ENCODE measurements around the gene MTERF2.

DNA sequence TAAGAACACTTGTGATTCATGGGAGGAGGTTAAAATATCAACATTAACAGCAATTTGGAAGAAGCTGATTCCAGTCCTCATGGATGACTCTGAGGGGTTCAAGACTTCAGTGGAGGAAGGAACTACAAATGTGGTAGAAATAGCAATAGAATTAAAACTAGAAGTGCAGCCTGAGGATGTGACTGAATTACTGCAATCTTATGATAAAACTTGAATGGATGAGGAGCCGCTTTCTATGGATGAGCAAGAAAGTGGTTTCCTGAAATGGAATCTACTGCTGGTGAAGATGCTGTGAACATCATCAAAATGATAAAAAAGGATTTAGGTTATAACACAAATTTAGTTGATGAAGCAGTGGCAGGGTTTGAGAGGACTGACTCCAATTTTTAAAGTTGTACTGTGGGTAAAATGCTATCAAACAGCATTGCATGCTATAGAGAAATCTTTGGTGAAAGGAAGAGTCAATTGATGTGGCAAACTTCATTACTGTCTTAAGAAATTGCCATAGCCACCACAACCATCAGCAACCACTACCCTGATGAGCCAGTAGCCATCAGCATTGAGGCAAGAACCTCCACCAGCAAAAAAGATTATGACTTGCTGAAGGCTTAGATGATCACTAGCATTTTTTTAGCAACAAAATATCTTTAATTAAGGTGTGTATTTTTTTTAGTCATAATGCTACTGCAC, 25.9 kb upstream of the MTERF2 start:
- TF ChIP-seq POLR2A (IDR thresholded peaks at IDR 0.05; ENCODE audit: extremely low read depth, insufficient read length) (no peak), MYC (IDR thresholded peaks at IDR 0.05; ENCODE audit: low read depth, low read length) (no peak)
- TF ChIP-seq, protein P1, sequence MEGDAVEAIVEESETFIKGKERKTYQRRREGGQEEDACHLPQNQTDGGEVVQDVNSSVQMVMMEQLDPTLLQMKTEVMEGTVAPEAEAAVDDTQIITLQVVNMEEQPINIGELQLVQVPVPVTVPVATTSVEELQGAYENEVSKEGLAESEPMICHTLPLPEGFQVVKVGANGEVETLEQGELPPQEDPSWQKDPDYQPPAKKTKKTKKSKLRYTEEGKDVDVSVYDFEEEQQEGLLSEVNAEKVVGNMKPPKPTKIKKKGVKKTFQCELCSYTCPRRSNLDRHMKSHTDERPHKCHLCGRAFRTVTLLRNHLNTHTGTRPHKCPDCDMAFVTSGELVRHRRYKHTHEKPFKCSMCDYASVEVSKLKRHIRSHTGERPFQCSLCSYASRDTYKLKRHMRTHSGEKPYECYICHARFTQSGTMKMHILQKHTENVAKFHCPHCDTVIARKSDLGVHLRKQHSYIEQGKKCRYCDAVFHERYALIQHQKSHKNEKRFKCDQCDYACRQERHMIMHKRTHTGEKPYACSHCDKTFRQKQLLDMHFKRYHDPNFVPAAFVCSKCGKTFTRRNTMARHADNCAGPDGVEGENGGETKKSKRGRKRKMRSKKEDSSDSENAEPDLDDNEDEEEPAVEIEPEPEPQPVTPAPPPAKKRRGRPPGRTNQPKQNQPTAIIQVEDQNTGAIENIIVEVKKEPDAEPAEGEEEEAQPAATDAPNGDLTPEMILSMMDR (IDR thresholded peaks at IDR 0.05; ENCODE audit: low read depth, low read length), result no peak
- TF ChIP-seq, protein P2, sequence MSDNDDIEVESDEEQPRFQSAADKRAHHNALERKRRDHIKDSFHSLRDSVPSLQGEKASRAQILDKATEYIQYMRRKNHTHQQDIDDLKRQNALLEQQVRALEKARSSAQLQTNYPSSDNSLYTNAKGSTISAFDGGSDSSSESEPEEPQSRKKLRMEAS (IDR thresholded peaks at IDR 0.05; ENCODE audit: low read depth, low read length), result no peak

All from NB4 (cell line).